NCI-H1436 (cell line): Measurements from ENCODE around the gene THBS4.

Source experiments
- DNase-seq: peaks from one replicate; lab custom pipeline; 2025; lab: John Stamatoyannopoulos, UW

The THBS4 gene

DNA sequence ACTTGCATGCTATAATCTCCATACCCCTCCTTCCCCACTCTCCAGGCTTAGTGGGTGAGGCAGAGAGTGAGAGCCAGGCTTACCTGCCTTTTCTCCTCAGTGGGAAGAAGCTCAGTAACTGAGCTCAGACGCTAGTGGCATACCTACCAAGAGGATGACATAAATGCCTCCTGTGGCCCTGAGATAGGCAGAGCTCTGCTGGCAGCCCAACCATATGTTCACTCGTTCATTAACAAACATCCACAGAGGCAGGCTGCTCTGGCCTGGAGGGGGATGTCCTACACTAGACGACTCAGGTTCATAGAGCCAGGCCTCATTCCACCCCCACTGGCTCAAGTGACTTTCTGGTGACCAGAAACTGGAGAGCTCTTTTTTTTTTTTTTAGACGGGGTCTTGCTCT, 81.3 kb downstream of the THBS4 start:
- no peak for DNase-seq

DNA sequence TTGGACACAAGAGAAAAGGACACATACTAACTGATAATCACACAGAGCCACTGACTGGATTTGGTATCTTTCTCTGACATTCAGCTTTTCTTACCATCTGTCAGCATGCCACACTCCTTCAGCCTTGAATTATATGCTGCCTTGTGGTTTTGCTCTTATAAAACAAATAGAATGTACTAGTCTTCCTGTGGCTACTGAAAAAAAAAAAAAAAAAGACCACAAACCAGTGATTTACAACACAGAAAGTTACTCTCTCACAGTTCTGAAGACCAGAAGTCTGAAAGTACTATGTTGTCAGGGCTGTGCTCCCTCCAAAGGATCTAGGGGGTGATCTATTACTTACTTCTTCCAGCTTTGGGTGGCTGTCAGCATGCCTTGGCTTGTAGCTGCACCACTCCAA, 82.3 kb downstream of the THBS4 start:
- DNase-seq: no peak

DNA sequence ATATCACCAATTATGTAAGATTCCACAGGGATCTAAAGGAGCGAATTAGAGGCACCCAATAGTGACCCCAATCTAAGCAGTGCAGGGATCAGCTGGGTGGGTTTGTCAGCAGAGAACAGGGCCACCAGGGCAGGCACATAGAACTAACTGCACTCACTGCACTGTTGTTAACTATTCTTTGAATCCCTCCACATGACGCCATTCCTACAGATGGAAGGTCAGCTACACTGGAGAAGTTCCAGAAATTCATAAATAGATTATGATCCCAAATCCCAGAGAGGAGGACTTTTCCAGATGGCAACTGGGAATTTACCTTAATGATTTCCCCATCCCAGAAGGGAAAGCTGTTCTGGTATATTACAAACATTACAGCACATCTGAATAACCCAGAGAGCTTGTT, 84.2 kb downstream of the THBS4 start:
- DNase-seq: no peak

DNA sequence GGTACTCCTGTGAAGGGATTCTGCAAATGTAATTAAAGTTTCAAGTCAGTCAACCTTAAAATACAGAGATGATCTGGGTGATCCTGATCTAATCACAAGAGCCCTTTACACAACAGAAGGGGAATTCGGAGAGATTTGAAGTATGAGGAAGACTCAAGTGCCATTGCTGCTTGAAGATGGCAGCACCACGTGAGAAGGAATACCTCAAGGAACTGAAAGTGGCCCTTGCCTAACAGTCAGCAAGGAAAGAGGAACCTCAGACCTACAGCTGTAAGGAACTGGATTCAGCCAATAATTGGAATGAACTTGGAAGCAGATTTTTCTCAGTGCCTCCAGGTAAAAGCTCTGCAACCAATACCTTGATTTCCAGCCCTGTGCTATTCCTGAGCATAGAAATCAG, 87.4 kb downstream of the THBS4 start:
- no peak for DNase-seq

DNA sequence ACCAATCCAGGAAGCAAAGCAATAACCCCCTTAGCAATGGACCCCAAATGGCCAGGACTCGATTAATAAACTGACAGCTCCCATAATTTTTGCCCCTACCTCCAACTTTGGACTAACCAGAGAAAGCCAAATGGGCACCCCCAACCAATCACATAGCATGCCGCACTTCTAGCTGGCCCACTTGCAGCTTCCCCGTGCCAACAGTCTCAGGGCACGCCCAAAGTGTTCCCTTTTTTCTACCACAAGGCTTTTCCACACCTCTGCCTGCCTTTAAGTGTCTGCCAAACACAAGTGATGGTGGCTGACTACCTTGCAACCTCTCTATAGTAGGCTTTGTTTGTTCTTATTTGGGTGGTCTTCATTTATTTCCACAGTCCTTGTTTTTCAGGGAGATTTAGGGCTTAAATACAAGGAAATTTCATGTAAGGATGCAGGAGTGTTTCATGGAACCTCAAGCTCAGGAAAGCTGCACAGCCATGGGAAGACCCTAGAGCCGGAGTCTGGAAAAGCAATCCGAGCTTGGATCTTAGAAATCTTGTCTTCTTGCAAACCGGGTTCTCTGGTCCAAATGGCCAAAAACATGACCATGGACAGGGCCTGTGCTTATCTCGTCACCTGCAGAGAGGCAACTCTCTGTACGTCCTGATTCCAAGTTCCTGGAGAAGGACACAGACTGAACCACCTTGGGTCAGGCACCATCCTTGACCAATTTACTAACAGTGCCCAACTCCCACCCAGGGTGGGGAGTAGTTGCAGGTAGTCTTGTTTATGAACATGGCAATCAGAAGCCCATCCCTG, 89.2 kb downstream of the THBS4 start:
- DNase-seq: no peak

DNA sequence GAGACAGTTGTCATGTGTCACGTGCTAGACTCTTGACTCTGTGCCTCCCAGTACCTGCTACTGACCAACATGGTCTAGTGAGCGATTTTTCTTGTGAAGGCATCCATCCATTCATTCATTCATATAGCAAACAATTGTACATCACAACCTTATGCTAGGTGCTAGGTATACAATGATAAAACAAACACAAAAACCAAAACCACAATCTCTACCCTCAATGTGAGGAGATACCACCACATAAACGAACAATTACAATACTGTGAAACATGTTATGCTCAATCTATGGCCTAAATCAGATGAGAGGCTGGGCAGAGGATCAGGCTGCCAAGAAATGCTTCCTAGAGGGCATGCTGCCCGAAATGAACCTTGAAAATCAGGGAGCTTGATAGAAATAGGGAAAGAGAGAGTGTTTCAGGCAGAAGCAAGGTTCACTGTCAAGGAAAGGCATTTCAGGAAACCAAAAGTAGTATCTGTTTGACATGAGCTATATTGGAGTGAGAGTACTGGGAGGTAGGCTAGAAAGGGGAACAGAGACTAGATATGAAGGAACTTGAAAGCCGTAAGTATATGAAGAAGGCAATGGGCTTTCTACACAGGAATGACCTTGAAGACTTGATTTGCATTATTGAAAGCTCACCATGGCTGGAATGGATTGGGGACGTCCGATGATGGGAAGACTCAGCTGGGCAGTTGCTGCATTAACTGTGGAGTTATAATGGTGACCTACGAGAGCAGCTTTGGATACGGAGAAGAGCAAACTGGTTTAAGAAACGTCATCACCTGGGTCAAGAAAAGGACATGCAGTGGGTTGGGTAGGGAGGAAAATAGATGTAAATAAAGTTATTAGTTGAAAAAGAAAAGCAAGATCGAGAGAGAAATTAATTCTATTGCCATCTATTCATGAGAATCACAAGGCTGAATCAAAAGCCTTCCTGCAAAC, 90.1 kb downstream of the THBS4 start:
- DNase-seq: no peak

DNA sequence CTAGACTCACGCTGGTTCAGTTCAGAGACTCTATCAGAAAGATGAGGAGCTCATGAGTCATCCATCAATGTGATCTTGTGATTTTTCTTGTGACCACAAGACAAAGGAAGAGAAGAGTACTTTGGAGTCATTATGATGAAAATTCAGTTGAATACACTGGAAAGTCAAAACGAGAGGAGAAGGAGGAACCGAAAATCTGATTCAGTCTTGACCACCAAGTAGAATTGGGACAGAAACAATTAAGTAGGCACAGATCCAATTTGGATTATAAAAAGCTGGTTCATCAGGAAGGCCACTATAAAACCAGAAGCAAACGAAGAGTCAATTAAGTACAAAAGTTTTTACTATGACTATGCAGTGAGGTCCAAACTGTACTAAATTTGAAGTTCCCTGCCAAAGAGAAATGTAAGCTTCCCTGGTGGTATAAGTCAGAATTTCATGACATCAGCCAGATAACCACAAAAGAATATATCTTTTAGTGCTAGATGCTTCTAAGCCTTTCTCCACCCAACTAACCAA, 90.9 kb downstream of the THBS4 start:
- DNase-seq: no peak

DNA sequence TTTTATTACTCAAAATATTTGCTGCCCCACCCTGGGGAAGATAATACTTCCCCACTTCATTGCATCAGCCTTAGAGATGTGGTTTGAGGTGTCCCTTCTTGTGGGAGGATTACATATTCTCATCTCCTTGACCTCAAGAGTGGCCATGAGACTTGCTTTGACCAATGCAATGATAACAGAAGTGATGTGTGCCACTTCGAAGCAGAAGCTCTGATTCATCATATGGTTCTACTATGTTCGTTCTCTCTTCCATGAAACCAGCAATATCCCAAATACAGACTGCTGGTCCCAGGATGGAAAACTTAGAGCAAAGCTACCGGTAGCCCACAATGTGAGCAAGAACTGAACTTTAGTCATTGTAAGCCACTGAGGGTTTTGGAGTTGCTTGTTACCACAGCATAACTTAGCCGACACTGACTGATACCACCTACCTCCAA, 92.0 kb downstream of the THBS4 start:
- DNase-seq: no peak

DNA sequence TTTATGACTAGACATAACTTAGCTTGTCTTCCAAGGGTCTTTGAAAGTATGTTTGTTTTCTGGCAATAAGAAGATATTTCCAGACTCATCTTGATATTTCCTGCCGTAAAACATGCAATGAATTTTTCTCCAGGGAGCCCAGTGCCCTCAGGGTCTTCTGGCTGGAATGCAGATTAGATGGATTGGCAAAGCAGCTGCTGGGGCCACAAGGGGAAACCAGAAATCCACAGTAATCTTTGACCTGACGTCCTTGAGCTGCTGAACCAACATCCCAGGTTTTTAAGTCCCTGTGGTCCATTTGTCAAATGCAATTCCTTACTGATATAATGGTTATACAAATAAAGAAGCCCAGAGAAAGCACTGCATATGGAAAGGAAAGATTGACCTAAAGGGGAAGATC, 93.0 kb downstream of the THBS4 start:
- no peak for DNase-seq

DNA sequence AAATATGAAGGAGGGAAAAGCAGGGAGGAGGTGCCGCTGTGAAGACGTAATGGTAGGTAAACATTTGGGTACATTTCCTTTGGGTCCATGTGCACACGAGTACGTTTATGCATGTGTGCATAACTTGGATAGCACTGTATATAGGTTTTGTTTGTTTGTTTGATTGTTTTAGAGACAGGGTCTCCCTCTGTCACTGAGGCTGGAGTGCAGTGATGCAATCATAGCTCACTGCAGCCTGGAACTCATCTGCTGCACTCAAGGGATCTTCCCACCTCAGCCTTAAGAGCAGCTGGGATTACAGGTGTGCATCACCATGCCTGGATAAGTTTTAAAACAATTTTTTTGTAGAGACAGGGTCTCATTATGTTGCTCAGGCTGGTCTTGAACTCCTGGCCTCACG, 94.0 kb downstream of the THBS4 start:
- DNase-seq: no peak
